GM23338 (cell line): ENCODE results near the gene PPP6R2.

Experiments used
- CREB1 ChIP-seq: fragments of 250-450 bp; sonication (Bioruptor Pico); IDR thresholded peaks from 2 replicates; pipeline ENCODE4 v1.5.0; 2020; ENCODE audit warnings: low read depth, mild to moderate bottlenecking, moderate library complexity
- CTCF ChIP-seq, 2 experiments: fragments of 200-600 bp in 1 of 2; sonication (generic) in 1 of 2; conservative IDR thresholded peaks; 2 replicates each; pipeline versions ENCODE4 v1.5.1 to v1.6.1; 2016 to 2017; ENCODE audit warnings: antibody characterized with exemption in 2 of 2, low read depth in 2 of 2, mild to moderate bottlenecking in 2 of 2, moderate library complexity in 1 of 2
- EZH2 ChIP-seq: fragments of 200-600 bp; sonication (generic); IDR thresholded peaks from one replicate; pipeline ENCODE4 v1.8.0; 2017; ENCODE audit warnings: antibody characterized with exemption, mild to moderate bottlenecking, low read depth; ENCODE audit not compliant: unreplicated experiment
- EZH2phosphoT487 ChIP-seq: fragments of 200-600 bp; sonication (generic); IDR thresholded peaks from one replicate; pipeline ENCODE4 v1.8.1; 2018; ENCODE audit warnings: antibody characterized with exemption; ENCODE audit not compliant: unreplicated experiment
- JUNB ChIP-seq: IDR thresholded peaks from one replicate; pipeline ENCODE4 v1.6.1; 2016; ENCODE audit warnings: antibody characterized with exemption; ENCODE audit not compliant: unreplicated experiment
- NANOG ChIP-seq: IDR thresholded peaks from 2 replicates; pipeline ENCODE4 v1.6.1; 2016; ENCODE audit warnings: antibody characterized with exemption, borderline replicate concordance
- POLR2AphosphoS5 ChIP-seq: IDR thresholded peaks from 2 replicates; pipeline ENCODE4 v1.6.1; 2016; ENCODE audit warnings: antibody characterized with exemption, low read depth
- STAT1 ChIP-seq: IDR thresholded peaks from one replicate; pipeline ENCODE4 v1.6.1; 2016; ENCODE audit warnings: antibody characterized with exemption; ENCODE audit not compliant: unreplicated experiment
- ZNF114 ChIP-seq: fragments of 250-450 bp; sonication (Bioruptor Pico); IDR thresholded peaks from 2 replicates; pipeline ENCODE4 v1.5.0; 2020; ENCODE audit warnings: mild to moderate bottlenecking, moderate library complexity
- ZNF331 ChIP-seq: fragments of 250-450 bp; sonication (Bioruptor Pico); IDR thresholded peaks from 2 replicates; pipeline ENCODE4 v1.5.0; 2020; ENCODE audit warnings: low read depth, mild to moderate bottlenecking, moderate library complexity
- TF ChIP-seq, protein P1 (sequence below): IDR thresholded peaks from one replicate; pipeline ENCODE4 v1.6.1; 2018; ENCODE audit warnings: antibody characterized with exemption; ENCODE audit not compliant: unreplicated experiment
- TF ChIP-seq, protein P2 (sequence below): IDR thresholded peaks from 2 replicates; pipeline ENCODE4 v1.6.1; 2016; ENCODE audit warnings: antibody characterized with exemption

DNA sequence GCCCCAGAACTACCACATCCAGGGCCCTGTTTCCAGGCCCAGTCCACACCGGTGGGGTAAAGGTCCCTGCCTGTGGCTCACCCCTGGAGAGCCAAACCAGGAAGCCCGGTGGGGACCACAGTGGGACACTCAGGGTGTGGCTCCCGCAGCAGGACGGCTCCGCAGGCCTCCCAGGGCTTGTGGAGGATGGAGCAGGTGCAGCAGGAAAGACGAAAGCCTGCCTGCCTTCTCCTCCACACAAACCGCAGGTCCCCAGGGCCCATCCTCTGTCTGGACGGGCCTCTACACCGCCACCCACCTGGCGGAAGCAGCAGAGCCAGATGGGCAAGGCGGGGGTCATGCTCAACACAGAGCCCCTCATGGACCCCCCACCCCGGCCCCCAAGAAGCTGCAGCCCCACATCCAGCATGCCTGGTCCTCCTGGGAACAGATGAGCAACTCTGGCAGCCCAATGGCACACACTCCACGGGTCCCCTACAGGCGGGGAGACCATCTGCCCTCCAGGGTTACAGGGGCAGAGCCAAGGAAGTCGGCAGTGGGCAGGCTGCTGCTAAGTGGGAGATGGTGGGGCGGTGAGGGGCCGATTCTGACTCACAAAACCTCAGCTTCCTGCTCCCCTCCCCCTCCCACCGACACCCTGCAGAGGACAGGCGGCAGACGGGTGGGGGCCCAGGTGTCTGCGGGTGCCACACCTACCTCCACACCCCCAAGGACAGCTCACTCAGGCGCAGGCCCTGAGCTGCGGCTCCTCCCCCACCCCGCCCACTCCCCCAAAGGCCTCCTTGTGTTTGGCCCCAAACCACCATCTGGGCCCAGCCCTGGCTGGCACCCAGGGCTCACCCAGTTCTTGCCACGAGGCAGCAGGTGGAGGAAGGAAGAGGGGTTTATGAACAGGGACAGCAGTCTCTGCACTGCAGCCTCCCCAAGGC is 126.5 kb downstream of the PPP6R2 start:
- TF ChIP-seq CTCF (conservative IDR thresholded peaks at IDR 0.05; ENCODE audit: low read depth in 2 of 2) (no peak), EZH2phosphoT487 (no peak), EZH2 (no peak), CREB1 (CRISPR knock-in tag) (no peak), POLR2AphosphoS5 (no peak), ZNF114 (CRISPR knock-in tag) (no peak), JUNB (no peak), ZNF331 (CRISPR knock-in tag) (no peak), STAT1 (no peak), NANOG (no peak)
- TF ChIP-seq, protein P1, sequence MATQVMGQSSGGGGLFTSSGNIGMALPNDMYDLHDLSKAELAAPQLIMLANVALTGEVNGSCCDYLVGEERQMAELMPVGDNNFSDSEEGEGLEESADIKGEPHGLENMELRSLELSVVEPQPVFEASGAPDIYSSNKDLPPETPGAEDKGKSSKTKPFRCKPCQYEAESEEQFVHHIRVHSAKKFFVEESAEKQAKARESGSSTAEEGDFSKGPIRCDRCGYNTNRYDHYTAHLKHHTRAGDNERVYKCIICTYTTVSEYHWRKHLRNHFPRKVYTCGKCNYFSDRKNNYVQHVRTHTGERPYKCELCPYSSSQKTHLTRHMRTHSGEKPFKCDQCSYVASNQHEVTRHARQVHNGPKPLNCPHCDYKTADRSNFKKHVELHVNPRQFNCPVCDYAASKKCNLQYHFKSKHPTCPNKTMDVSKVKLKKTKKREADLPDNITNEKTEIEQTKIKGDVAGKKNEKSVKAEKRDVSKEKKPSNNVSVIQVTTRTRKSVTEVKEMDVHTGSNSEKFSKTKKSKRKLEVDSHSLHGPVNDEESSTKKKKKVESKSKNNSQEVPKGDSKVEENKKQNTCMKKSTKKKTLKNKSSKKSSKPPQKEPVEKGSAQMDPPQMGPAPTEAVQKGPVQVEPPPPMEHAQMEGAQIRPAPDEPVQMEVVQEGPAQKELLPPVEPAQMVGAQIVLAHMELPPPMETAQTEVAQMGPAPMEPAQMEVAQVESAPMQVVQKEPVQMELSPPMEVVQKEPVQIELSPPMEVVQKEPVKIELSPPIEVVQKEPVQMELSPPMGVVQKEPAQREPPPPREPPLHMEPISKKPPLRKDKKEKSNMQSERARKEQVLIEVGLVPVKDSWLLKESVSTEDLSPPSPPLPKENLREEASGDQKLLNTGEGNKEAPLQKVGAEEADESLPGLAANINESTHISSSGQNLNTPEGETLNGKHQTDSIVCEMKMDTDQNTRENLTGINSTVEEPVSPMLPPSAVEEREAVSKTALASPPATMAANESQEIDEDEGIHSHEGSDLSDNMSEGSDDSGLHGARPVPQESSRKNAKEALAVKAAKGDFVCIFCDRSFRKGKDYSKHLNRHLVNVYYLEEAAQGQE: no peak
- TF ChIP-seq, protein P2, sequence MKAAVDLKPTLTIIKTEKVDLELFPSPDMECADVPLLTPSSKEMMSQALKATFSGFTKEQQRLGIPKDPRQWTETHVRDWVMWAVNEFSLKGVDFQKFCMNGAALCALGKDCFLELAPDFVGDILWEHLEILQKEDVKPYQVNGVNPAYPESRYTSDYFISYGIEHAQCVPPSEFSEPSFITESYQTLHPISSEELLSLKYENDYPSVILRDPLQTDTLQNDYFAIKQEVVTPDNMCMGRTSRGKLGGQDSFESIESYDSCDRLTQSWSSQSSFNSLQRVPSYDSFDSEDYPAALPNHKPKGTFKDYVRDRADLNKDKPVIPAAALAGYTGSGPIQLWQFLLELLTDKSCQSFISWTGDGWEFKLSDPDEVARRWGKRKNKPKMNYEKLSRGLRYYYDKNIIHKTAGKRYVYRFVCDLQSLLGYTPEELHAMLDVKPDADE: no peak
